HG03442 (cell line): ENCODE data around the gene JSRP1.
A peak's percentile ranks its signal among the peaks of the same experiment; 100 is the strongest.

Experiments
- ATAC-seq: cut with Tn5 transposase; IDR thresholded peaks from one replicate; pipeline ENCODE4 v1.9.1; 2021; ENCODE audit warnings: mild to moderate bottlenecking, moderate library complexity; ENCODE audit not compliant: unreplicated experiment

JSRP1 gene

DNA sequence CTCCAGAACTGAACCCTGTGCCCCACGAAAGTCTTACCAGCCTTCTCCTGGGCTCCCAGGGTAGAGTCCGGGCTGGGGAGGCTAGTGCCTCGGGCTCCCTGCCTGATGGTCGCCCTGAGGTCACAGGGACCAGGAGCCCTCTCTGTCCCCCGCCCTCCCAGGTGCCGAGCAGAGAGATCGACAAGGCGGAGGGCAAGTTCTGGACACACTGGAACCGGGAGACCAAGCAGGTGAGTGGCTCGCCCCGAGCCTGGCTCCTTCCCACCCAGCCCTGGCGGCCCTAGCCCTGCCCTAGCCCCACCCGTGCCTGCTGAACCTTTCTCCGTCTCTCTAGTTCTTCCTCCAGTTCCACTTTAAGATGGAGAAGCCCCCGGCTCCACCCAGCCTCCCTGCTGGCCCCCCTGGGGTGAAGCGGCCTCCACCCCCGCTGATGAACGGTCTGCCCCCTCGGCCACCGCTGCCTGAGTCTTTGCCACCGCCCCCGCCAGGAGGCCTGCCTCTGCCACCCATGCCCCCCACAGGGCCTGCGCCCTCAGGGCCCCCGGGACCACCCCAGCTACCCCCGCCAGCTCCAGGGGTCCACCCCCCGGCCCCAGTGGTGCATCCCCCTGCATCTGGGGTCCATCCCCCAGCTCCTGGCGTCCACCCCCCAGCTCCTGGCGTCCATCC lies 8.7 kb downstream of the JSRP1 start:
- no peak for ATAC-seq

DNA sequence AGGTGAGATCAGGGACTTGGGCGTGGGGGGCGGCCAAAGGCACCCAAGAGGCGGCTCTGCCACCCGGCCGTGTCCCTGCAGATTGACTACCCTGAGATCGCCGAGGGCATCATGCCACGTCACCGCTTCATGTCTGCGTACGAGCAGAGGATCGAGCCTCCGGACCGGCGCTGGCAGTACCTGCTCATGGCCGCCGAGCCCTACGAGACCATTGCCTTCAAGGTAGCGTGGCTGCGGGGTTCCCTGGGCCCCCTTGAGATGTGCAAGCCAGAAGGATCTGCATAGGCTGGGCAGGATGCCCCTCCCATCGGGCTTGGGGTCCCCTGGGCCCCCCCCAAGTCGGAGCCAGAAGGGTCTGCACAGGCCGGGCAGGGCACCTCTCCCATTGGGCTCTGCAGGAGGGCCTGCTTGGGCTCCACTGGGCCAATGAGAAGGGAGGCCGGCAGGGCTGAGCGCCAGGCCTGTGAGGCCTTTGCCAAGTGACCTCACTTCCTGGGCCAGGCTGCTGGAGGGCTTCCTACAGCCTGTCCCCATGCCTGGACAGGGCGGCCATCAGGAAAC lies 9.3 kb downstream of the JSRP1 start:
- ATAC-seq = no peak

DNA sequence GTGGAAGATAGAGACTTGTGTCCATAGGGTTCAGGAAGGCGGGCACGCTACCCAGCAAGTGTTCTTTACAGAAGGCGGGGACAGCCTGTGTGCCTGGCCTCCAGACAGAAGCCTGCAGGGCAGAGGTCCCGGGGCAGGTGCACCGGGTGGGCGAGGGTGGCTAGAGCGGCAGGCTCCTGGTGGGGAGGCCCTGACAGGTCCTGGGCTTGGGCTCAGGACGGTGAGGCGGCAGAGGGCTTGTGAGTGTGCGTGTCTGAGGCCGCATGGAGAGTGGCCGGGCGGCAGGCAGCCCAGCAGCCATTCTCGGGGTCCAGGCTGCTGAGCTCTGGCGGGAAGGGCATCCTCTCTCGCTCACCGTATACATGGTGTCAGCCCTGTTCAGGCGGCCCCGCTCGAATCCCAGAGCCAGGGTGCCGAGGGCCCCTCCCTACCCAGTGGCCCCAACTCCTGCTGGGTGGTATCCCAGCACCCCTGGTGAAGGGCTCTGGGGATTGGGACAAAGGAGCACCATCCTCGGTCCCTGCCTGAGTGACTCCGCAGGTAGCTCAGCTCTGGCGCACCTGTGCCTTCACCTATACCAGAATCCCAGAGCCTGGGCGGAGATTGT lies 10.1 kb downstream of the JSRP1 start:
- ATAC-seq = no peak

DNA sequence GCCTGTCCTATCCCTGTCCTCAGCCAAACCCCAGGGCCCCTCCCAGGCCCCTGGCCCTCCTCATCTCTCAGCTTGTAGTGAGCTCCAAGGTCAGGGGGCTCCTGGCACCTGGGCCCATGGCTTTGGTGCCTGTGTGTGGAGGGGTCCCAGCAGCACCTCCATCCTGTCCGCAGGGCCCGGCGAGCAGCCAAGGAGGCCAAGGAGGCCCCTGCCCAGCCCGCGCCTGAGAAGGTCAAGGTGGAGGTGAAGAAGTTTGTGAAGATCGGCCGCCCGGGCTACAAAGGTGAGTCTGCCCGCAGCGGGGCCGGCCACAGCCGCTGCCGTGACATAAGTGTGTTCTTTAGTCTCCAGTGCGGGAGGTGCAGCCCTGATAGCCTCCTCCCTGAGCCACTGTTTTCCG lies 10.9 kb downstream of the JSRP1 start:
- no peak for ATAC-seq

DNA sequence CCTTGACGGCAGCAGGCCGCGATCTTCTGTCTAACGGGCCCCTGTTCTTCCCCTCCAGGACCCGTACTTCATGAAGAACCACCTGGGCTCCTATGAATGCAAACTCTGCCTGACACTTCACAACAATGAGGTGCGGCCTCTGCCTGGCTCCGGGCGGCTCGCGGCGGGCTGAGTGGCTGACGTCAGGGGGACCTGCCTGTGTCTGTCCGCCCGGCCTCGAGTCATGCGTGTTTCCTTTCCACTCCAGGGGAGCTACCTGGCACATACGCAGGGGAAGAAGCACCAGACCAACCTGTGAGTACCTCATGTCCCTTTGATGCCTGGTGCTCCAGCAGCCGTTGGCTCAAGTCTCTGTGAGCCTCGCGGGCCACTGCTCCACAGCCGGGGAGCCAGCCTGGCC lies 11.7 kb downstream of the JSRP1 start:
- no peak for ATAC-seq

DNA sequence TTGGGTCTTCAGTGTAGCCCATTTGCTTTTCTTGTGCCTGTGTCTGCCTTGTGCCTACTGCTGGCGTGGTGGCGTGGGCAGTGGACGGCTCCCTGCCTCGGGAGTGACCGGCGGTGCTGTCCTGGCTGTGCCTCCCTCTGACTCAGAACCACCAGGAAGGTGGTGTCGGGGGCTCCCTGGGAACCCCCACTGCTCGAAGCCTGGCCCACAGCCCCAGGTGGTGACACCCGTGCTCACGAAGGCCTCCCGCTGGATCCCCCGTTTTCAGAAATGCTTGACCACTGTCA lies 12.1 kb downstream of the JSRP1 start:
- ATAC-seq = no peak

DNA sequence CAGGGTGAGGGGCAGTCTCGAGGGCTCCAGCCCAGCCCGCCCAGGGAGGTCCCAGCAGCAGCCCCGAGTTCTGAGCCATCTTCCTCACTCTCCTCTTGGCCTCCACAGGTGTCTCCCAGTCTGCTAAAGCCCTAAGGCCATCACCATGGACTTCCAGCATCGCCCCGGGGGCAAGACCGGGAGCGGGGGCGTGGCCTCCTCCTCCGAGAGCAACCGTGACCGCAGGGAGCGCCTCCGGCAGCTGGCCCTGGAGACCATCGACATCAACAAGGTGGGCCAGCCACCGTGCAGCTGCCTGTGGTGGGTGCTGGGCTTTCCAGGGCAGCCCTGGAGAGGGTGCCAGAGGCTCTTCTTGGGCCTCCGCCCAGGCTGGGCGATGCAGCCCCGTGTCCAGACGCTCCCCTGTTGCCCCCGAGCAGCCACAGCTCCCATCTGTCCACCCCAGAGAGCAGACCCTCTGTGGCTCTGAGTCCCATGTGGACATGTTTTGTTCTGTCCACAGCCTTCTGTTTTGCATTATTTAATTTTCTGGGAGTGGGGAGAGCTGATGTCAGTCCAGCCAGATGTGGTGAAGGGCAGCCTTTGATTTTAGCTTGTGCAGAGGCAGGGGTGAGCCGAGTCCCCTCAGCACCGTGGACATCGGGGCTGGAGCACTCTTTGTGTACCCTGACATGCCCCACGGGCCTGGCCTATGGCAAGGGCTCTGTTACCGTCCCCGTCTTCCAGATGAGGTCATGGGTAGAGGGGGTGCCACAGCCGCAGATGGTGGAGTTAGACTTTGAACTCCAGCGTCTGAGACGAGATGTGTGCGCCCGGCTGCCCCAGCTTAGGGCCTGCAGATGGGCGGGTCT lies 12.7 kb downstream of the JSRP1 start:
- no peak for ATAC-seq

DNA sequence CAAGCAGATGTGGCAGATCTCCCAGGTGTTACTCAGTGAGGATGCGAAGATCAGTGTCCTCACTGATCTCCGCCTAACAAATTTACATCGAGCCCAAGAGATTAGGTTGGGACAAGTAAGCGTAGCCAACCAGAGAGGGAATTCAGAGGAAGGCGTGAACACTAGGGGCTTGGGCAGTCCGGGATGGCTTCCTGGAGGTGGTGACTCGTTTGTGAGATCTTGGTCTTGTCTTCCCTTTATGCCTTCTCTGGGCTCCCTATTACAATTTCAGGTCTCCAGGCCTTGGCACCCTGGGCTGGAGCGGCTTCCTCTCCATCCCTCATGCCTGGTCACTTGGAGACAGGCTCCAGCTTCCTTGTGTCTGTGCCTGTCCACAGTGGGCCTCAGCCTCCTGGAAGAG lies 13.4 kb downstream of the JSRP1 start:
- ATAC-seq = no peak

DNA sequence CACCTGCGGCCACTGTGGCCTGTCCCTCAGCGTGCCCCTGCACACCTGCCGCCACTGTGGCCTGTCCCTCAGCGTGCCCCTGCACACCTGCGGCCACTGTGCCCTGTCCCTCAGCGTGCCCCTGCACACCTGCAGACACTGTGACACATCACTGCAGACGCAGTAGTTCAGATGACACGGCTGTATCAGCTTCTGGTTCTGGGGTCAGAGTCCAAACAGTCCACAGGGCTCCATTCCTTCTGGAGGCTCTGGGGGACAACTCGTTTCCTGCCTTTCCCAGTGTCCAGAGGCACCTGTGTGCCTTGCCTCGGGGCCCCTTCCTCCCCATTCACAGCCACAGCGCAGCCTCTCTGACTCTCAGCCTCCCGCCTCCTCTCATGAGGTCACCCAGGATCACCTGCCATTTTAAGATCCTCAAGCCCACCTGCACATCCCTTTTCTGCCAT lies 14.1 kb downstream of the JSRP1 start:
- ATAC-seq = no peak

DNA sequence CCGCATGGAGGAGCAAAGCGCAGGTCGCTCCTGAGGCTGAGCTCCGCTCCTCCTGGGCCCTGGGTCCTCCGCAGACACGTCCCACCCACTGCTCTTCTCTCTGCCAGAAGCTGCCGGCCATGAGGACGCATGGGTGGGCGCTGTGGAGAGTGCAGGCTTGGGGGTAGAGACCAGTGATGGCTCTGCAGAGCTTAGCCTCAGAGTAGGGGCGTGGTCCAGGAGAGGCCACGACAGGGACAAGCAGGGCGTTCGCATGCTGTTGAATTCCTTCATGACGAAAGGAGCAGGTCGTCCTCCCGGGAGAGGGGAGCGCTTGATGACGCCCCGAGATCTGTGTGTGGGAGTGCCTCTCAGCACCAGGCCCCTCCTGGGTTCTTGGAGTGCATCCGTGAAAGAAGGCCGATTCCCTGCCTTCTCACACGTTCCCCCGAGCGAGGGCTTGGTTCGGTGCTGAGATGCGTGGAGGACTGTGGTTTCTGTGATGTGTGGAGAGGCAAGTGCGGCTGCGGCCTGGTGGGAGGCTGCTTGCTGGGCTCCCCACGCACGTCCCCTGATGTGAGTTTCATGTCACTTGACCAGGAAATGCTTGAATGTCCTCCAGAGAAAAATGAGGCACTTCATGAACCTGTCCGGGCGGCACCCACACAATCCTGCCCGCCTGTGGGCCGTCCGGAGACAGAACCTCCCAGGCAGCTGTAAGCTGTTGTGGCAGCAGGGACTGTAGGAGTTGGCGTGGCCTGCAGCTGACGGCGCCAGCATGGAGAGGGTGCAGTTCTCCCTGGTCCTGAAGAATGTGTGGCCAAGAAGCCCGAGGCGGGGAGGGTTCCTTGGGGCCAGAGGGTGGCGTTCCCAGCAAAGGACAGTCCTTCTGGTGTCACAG lies 15.1 kb downstream of the JSRP1 start:
- ATAC-seq = no peak

DNA sequence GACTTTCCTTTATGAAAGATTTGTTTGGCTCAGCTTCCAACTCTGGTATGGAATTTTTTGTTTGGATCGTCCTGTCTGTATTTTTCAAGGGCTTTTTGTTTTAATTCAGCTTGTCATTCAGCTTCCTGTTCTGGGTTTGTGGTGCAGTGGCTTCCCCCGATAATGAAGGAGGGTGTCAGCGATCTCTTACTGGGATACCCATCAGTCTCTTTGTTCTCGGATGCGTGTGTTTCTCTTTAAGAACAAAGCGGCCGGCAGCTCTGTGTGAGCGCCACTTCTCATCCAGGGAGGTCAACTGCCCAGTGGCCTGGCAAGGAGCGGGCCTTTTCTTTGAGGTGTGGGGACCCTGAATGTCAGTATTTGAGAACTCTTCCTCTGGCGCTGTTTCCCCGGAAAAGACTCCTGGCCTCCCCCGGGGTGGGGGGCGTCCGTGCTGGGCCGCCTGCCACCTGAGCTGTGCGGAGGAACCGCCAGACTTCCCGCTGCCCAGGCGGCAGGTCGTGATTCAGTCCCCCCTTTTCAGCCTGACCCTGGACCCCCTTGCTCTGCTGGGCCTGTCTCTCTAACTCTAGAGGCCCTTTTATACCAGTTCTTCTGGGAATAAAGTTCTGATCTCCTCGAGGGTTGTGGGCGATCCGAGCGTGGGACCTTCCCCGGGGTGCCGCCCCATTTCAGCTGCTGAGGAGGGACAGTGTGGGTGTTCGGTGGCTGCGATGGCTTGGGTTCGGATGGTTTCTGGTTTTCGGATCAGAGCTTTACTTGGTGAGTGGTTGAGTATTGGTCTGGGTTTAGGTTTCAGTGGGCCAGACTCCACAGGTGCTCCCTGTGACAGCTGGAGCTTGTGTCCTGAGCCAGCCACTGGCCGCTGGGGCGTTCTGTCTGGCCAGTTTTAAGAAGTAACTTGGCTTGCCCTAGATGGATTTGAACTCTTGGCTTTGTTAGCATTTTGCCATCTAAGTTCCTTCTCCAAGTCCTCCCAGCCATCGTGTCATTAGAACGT lies 16.1 kb downstream of the JSRP1 start:
- no peak for ATAC-seq

DNA sequence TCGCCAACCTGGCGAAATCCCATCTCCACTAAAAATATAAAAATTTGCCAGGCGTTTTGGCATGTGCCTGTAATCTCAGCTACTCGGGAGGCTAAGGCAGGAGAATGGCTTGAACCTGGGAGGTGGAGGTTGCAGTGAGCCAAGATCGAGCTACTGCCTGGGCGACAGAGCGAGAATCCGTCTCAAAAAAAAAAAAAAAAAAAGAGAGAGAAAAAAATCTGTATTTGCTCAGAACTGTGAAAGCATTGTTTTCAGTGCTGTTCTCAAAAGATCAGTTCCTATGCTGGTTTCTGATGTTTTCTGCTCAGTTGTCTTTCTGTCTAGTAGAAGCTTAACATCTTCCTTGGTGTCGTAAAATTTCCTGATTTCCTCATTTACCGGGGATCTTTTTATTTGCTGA lies 17.0 kb downstream of the JSRP1 start:
- no peak for ATAC-seq

DNA sequence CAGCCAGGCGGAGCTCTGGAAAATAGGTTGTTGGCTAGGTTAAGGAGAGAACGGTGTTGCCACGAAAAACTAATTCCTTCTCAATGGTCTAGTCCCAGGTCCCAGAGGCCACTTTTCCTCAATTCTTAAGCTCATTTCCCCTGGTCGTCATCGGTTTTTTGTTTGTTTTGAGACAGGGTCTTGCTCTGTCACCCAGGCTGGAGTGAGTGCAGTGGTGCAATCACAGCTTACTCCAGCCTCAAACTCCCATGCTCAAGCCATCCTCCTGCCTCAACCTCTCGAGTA lies 18.4 kb downstream of the JSRP1 start:
- no peak for ATAC-seq

DNA sequence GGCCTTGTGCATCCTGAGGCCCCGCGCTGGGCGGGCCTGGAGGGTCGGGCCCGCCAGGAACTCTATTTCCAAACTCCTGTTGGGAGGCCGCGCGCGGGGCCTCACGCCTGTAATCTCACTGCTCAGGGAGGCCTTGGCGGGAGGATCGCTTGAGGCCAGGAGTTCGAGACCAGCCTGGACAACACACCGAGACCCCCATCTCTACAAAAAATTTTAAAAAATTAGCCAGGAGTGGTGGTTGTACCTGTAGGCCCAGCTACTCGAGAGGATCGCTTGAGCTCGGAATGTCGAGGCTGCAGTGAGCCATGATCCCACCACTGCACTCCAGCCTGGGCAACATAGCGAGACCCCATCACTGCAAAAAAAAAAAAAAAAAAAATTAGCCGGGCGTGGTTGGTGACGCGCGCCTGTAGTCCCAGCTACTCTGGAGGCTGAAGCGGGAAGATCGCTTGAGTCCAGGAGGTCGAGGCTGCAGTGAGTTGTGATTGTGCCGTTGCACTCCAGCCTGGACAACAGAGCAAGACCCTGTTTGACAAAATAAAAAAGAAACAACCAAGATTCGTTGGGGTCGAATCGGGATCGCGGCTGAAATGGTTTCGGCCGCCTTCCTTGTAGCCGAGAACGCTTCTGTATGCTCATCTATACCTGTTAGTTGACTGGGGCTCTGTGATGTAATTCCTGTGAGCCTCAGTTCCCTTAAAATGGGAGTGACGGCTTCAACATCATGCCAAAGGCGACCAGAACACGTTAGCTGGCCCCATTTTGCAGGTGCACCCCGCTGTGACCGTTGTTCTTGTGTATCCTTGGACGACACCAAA lies 19.0 kb downstream of the JSRP1 start:
- no peak for ATAC-seq

DNA sequence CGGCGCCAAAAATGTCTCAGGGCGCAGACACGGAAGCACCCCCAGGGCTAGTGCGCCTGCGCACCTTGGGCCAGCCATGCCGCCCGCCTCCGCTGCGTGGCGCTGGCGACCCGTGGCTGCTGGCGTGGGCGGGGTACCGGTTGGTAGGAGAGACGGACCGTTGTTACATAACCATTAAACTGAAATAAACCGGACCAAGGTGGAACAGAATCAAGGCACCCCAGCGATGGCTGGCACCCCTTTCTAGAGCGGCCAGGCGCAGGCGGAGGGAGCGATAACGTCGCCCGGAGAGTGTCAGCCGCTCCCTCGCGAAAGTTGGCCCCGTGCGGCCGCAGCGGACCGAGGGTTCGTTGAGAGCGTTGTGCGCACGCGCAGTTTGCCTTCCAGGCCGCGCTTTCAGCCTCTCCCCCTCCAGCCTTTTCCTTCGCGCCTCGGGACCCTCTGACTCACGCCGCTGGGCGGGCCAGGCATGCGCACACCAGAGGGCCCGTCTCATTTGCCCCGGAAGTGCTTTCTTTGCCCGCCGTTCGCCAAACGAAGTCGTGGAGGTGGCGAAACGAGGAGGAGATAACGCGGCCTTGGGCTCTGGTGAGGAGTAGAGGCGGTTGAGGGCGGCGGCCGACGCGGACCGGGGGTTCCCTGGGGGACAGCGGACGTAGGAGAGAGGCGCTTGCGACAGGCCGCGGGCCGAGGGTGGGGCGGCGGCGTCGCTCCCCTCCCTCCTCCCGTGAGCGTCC lies 19.7 kb downstream of the JSRP1 start, which contains the start of the genes PLEKHJ1 and SF3A2:
Gene PLEKHJ1 (minus strand): TSS at position 16 of the 737 bp plus-strand sequence. CDS start 81 bp downstream, outside the sequence.
Gene SF3A2 (plus strand): TSS at position 511 of the 737 bp plus-strand sequence. CDS start 6,595 bp downstream, outside the sequence.
- ATAC-seq = peak; percentile 68

DNA sequence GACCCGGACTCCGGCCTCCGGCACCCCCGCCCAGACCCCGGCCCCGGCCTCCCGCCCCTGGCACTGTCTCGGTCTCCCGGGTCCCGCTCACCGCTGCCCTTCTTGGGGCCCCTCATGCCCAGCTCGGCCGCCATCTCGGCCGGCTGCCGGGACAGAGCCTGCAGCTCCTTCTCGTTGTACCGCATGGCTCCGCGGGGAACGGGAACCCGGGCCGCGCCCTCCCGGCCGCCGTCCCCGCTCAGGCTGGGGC lies 20.2 kb downstream of the JSRP1 start:
- ATAC-seq = no peak

DNA sequence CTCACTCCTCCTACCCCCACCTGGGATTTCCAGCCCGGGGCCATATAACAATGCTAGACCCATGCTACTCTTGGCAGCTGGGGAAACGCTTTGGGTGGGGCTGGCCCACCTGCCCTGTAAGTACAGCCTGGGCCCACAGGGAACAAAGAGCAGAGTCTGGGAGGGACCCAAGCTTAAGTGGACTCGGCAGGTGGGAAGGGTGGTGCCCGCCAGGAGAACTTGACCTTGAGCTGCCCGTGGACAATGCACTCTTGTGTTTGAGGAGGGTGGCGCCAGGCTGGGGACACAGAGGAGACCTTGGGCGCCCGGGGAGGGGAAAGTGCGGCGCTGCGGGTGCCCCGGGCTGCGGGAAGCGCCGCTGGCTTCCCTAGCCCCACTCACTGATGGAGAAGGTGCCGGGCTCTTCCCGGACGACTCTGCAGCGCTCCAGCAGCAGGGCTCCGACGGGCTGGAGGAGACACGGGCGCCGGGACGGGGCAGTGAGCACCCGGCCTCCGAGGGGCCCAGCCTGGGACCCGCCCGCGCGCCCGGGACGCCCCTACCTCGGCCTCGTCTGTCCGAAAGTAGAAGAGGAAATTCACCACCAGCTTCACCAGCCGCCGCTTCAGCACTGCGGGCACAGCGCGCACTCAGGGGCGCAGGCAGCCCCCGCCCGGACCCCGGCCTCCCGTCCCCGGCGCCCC lies 20.7 kb downstream of the JSRP1 start:
- peak; percentile 11 for ATAC-seq

DNA sequence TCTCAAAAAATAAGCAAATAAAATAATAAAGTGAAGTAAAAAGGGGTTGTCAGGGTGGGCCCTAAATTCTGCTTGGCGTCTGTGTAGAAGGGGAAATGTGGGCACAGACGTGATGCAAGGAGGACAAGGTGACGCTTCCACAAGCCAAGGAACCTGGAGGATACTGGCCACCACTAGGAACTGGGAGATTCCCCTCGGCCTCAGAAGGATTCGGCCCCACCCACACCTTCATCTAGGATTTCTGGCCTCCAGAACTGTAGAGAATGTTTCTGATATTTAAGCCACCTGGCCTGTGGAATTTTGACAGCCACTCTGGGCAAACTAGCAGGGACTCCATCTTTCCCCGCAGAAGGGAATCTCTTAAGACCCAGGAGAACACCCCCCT lies 21.2 kb downstream of the JSRP1 start:
- no peak for ATAC-seq
